IMR-90 (cell line): ENCODE results near the gene CMTM5. TPM values are rescaled to one million over a fixed set of nuclear protein-coding genes. Genes with fewer than 3 reads are reported as not detected.

Experiments
- ATAC-seq: fragments of 200-7000 bp; cut with Tn5 transposase; 2 replicates; pipeline ENCODE4 v1.9.1; 2020; ENCODE audit warnings: low read depth, mild to moderate bottlenecking, moderate library complexity
- BruUV-seq: library from RNA; stranded (reverse); fragments of 400-500 nt; replicated peaks from 2 replicates; lab custom pipeline; 2021; lab: Mats Ljungman, UMichigan
- CTCF ChIA-PET: fragments of 300-600 bp; formaldehyde crosslinking; extraction: SDS; loops from one replicate; lab custom pipeline; 2021; ENCODE audit warnings: antibody characterized with exemption; lab: Yijun Ruan, JAX
- POLR2A ChIA-PET: fragments of 300-600 bp; sonication (Branson Sonifier 250); formaldehyde crosslinking; loops from one replicate; lab custom pipeline; 2022; ENCODE audit warnings: antibody characterized with exemption; ENCODE audit not compliant: unreplicated experiment; lab: Charles Lee
- DNase-seq: peaks from one replicate; pipeline ENCODE4 v3.0.0; 2013
- H2AFZ ChIP-seq: replicated peaks from 2 replicates; pipeline ENCODE3; 2013; ENCODE audit warnings: low read length, mild to moderate bottlenecking; ENCODE audit not compliant: poor library complexity
- H2AK5ac ChIP-seq: 2 replicates; pipeline ENCODE4 v1.6.1; 2013; ENCODE audit warnings: low read depth, low read length, inconsistent platforms
- H2AK9ac ChIP-seq: replicated peaks from 2 replicates; pipeline ENCODE3; 2013; ENCODE audit warnings: mild to moderate bottlenecking, low read depth, low read length, moderate library complexity; ENCODE audit not compliant: poor library complexity
- H2BK120ac ChIP-seq: 2 replicates; pipeline ENCODE4 v1.6.1; 2013; ENCODE audit warnings: low read depth, low read length, inconsistent platforms
- H2BK15ac ChIP-seq: 3 replicates; pipeline ENCODE4 v1.6.1; 2013; ENCODE audit warnings: low read depth, low read length, inconsistent platforms
- H2BK20ac ChIP-seq: 2 replicates; pipeline ENCODE4 v1.6.1; 2013; ENCODE audit warnings: low read depth, mild to moderate bottlenecking, inconsistent platforms, low read length, moderate library complexity
- H2BK5ac ChIP-seq: 2 replicates; pipeline ENCODE4 v1.6.1; 2013; ENCODE audit warnings: mild to moderate bottlenecking, low read depth, low read length, inconsistent platforms; ENCODE audit not compliant: poor library complexity, severe bottlenecking
- H3K14ac ChIP-seq: replicated peaks from 2 replicates; pipeline ENCODE4 v1.6.1; 2013; ENCODE audit warnings: low read depth, low read length, inconsistent platforms
- H3K18ac ChIP-seq: 2 replicates; pipeline ENCODE4 v1.6.1; 2013; ENCODE audit warnings: low read depth, low read length, control low read depth
- H3K23ac ChIP-seq: 2 replicates; pipeline ENCODE4 v1.6.1; 2013; ENCODE audit warnings: low read depth, low read length, inconsistent platforms
- H3K27ac ChIP-seq: 2 replicates; pipeline ENCODE4 v1.5.1; 2013; ENCODE audit warnings: mild to moderate bottlenecking, control low read depth, low read length; ENCODE audit not compliant: insufficient read depth
- H3K27me3 ChIP-seq: 2 replicates; pipeline ENCODE4 v1.6.1; 2013; ENCODE audit warnings: low read length; ENCODE audit not compliant: control insufficient read depth, insufficient read depth
- H3K36me3 ChIP-seq: 2 replicates; pipeline ENCODE4 v1.6.1; 2013; ENCODE audit warnings: low read length, mixed read lengths; ENCODE audit not compliant: control insufficient read depth, insufficient read depth
- H3K4ac ChIP-seq: 2 replicates; pipeline ENCODE4 v1.6.1; 2013; ENCODE audit warnings: low read depth, low read length, inconsistent platforms
- H3K4me1 ChIP-seq: 2 replicates; pipeline ENCODE4 v1.6.1; 2013; ENCODE audit warnings: low read length, mixed read lengths; ENCODE audit not compliant: control insufficient read depth, insufficient read depth
- H3K4me2 ChIP-seq: 2 replicates; pipeline ENCODE4 v1.6.1; 2013; ENCODE audit warnings: low read depth, mild to moderate bottlenecking, control low read depth, low read length, moderate library complexity
- H3K4me3 ChIP-seq: 2 replicates; pipeline ENCODE4 v1.5.1; 2013; ENCODE audit warnings: low read depth, mild to moderate bottlenecking, control low read depth, low read length, moderate library complexity; ENCODE audit not compliant: insufficient read depth
- H3K56ac ChIP-seq: 2 replicates; pipeline ENCODE4 v1.6.1; 2013; ENCODE audit warnings: low read length, inconsistent platforms; ENCODE audit not compliant: insufficient read depth; ENCODE audit errors: extremely low read depth
- H3K79me1 ChIP-seq, 2 experiments: 2 replicates each; pipeline ENCODE4 v1.6.1; 2013; ENCODE audit warnings: low read length in 2 of 2, inconsistent platforms in 1 of 2, low read depth in 1 of 2
- H3K9ac ChIP-seq: 2 replicates; pipeline ENCODE4 v1.6.1; 2013; ENCODE audit warnings: low read depth, low read length, control low read depth
- H3K9me1 ChIP-seq: 2 replicates; pipeline ENCODE4 v1.6.1; 2013; ENCODE audit warnings: low read length, inconsistent platforms; ENCODE audit not compliant: insufficient read depth
- H3K9me3 ChIP-seq: 2 replicates; pipeline ENCODE4 v1.6.1; 2013; ENCODE audit warnings: low read length; ENCODE audit not compliant: control insufficient read depth, insufficient read depth
- H4K20me1 ChIP-seq: 2 replicates; pipeline ENCODE4 v1.6.1; 2013; ENCODE audit warnings: low read length, inconsistent platforms; ENCODE audit not compliant: insufficient read depth
- H4K5ac ChIP-seq: 2 replicates; pipeline ENCODE4 v1.6.1; 2013; ENCODE audit warnings: mild to moderate bottlenecking, low read depth, low read length, control low read depth
- H4K8ac ChIP-seq, 2 experiments: 2 replicates each; pipeline ENCODE4 v1.6.1; 2013; ENCODE audit warnings: low read depth in 2 of 2, low read length in 2 of 2, control low read depth in 1 of 2, inconsistent platforms in 1 of 2
- H4K91ac ChIP-seq: 2 replicates; pipeline ENCODE4 v1.6.1; 2013; ENCODE audit warnings: low read depth, low read length, inconsistent platforms; ENCODE audit not compliant: insufficient read depth
- BHLHE40 ChIP-seq: fragments of 150-350 bp; IDR thresholded peaks from 2 replicates; pipeline ENCODE4 v1.6.1; 2016; ENCODE audit warnings: mild to moderate bottlenecking, low read depth, low read length
- CEBPB ChIP-seq: IDR thresholded peaks from 2 replicates; pipeline ENCODE4 v1.6.1; 2012; ENCODE audit warnings: low read depth, low read length, improper control_type of control experiment
- CHD1 ChIP-seq: IDR thresholded peaks from 2 replicates; pipeline ENCODE4 v1.6.1; 2012; ENCODE audit warnings: low read depth, low read length, improper control_type of control experiment
- CTCF ChIP-seq: conservative IDR thresholded peaks from 2 replicates; pipeline ENCODE4 v1.5.1; 2012; ENCODE audit warnings: mild to moderate bottlenecking, low read depth, low read length, improper control_type of control experiment
- FOS ChIP-seq: fragments of 150-350 bp; IDR thresholded peaks from 2 replicates; pipeline ENCODE4 v1.6.1; 2016; ENCODE audit warnings: low read depth, low read length
- MAFK ChIP-seq: IDR thresholded peaks from 2 replicates; pipeline ENCODE4 v1.6.1; 2012; ENCODE audit warnings: low read depth, low read length, improper control_type of control experiment
- MAZ ChIP-seq: IDR thresholded peaks from 2 replicates; pipeline ENCODE4 v1.6.1; 2012; ENCODE audit warnings: low read depth, mild to moderate bottlenecking, low read length, improper control_type of control experiment, moderate library complexity, borderline replicate concordance
- MXI1 ChIP-seq: IDR thresholded peaks from 2 replicates; pipeline ENCODE4 v1.6.1; 2012; ENCODE audit warnings: low read depth, mild to moderate bottlenecking, low read length, moderate library complexity, borderline replicate concordance
- NFE2L2 ChIP-seq: fragments of 150-350 bp; IDR thresholded peaks from 2 replicates; pipeline ENCODE4 v1.6.1; 2016; ENCODE audit warnings: low read depth, mild to moderate bottlenecking, low read length
- POLR2A ChIP-seq: IDR thresholded peaks from 2 replicates; pipeline ENCODE4 v1.6.1; 2012; ENCODE audit warnings: mild to moderate bottlenecking, low read depth, low read length
- RAD21 ChIP-seq: IDR thresholded peaks from 2 replicates; pipeline ENCODE4 v1.6.1; 2012; ENCODE audit warnings: low read length, improper control_type of control experiment
- RCOR1 ChIP-seq: IDR thresholded peaks from 2 replicates; pipeline ENCODE4 v1.6.1; 2012; ENCODE audit warnings: mild to moderate bottlenecking, low read length, improper control_type of control experiment; ENCODE audit not compliant: insufficient replicate concordance
- RFX5 ChIP-seq: IDR thresholded peaks from 2 replicates; pipeline ENCODE4 v1.8.0; 2012; ENCODE audit warnings: low read depth, mild to moderate bottlenecking, low read length, moderate library complexity
- SMC3 ChIP-seq: fragments of 150-350 bp; IDR thresholded peaks from 2 replicates; pipeline ENCODE4 v1.6.1; 2016; ENCODE audit warnings: low read depth, mild to moderate bottlenecking, antibody characterized with exemption, low read length, moderate library complexity
- USF2 ChIP-seq: fragments of 150-350 bp; IDR thresholded peaks from 2 replicates; pipeline ENCODE4 v1.6.1; 2017; ENCODE audit warnings: mild to moderate bottlenecking, antibody characterized with exemption, low read length, low read depth
- dilution Hi-C: fragments of 300-500 bp; cut with HindIII; formaldehyde crosslinking; loops from one replicate; pipeline ENCODE4 v1.14.3; 2018; ENCODE audit warnings: low sequenced_read_pairs; ENCODE audit not compliant: unreplicated experiment
- in situ Hi-C: fragments of 300-500 bp; cut with MboI; formaldehyde crosslinking; loops from 3 replicates; pipeline ENCODE4 v1.14.3; 2019; ENCODE audit warnings: low sequenced_read_pairs, inconsistent platforms, mixed read lengths
- intact Hi-C: fragments of 100-400 bp; cut with micrococcal nuclease; formaldehyde crosslinking; loops from 2 replicates; pipeline ENCODE4 v1.10.0; 2022
- polyA plus RNA-seq, 3 experiments: library from polyadenylated mRNA; depleted of rRNA; stranded (reverse); fragments of >200 nt; gene quantifications; 2 replicates each; pipeline ENCODE4 v1.2.3, GENCODE V29; 2012; ENCODE audit warnings: low replicate concordance in 1 of 3
- total RNA-seq: library from RNA; depleted of rRNA; stranded (reverse); fragments of >200 nt; gene quantifications from 2 replicates; pipeline ENCODE4 v1.2.3, GENCODE V29; 2012
- TF ChIP-seq, protein P1 (sequence below): fragments of 150-350 bp; IDR thresholded peaks from 2 replicates; pipeline ENCODE4 v1.6.1; 2016; ENCODE audit warnings: low read depth, mild to moderate bottlenecking, low read length, moderate library complexity, borderline replicate concordance

CMTM5 gene
- total and polyA plus RNA-seq, 2 of the 4 experiments (the other 2 are of a cell fraction) = 0.07 TPM; not detected in 1

- Histone ChIP-seq H3K9ac (no peak overlapping the region), H3K4me3 (no peak overlapping the region), H2BK5ac (no peak overlapping the region), H2BK15ac (no peak overlapping the region), H2AFZ (no peak overlapping the region), H2BK120ac (no peak overlapping the region), H2AK9ac (no peak overlapping the region), H3K9me1 (no peaks in the 10 kb centered on the region), H3K4ac (no peak overlapping the region), H4K8ac (no peak overlapping the region), H3K27ac (no peak overlapping the region), H3K14ac (no peak overlapping the region), H2BK20ac (no peak overlapping the region), H3K36me3 (no peaks in the 10 kb centered on the region), H2AK5ac (no peak overlapping the region), H3K79me1 (no peaks in the 10 kb centered on the region), H3K56ac (no peak overlapping the region), H3K27me3 (peaks cover 18% of the 10 kb centered on the region), H3K23ac (no peak overlapping the region), H4K5ac (no peak overlapping the region), H3K9me3 (no peaks in the 10 kb centered on the region), H3K4me2 (no peak overlapping the region), H4K91ac (no peak overlapping the region), H4K20me1 (no peaks in the 10 kb centered on the region), H3K18ac (no peak overlapping the region), H3K4me1 (no peaks in the 10 kb centered on the region)
- in situ Hi-C loops = no loop called here
- TF ChIP-seq SMC3 (no peak), POLR2A (no peak), CHD1 (no peak), RFX5 (no peak), FOS (no peak), MAZ (no peak), CTCF (no peak), RAD21 (no peak), NFE2L2 (no peak), USF2 (no peak), MAFK (no peak), RCOR1 (no peak), BHLHE40 (no peak), CEBPB (no peak), MXI1 (no peak)
- TF ChIP-seq, protein P1, sequence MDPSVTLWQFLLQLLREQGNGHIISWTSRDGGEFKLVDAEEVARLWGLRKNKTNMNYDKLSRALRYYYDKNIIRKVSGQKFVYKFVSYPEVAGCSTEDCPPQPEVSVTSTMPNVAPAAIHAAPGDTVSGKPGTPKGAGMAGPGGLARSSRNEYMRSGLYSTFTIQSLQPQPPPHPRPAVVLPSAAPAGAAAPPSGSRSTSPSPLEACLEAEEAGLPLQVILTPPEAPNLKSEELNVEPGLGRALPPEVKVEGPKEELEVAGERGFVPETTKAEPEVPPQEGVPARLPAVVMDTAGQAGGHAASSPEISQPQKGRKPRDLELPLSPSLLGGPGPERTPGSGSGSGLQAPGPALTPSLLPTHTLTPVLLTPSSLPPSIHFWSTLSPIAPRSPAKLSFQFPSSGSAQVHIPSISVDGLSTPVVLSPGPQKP = no peak
- ATAC-seq (no peak), DNase-seq (no peak)
- dilution Hi-C loops = no loop called here
- POLR2A ChIA-PET = no interaction called here
- CTCF ChIA-PET = interaction anchor here (0.9 kb wide), 1 partner anchor 29 kb away, joined by 3 read pairs; no protein-coding TSS in a partner anchor
- intact Hi-C loops = no loop called here
- BruUV-seq = no TSS peak
Observed at GRCh38 chr14:23421594-23421993, 44.7 kb downstream of the CMTM5 start.
